ENCODE measurements around the gene CLMP.
"Not testable (repeated sequence)": the region's sequence is repeated elsewhere in the genome, so short reads cannot be mapped to it uniquely, and the experiment has no call there.

Gene CLMP

DNA sequence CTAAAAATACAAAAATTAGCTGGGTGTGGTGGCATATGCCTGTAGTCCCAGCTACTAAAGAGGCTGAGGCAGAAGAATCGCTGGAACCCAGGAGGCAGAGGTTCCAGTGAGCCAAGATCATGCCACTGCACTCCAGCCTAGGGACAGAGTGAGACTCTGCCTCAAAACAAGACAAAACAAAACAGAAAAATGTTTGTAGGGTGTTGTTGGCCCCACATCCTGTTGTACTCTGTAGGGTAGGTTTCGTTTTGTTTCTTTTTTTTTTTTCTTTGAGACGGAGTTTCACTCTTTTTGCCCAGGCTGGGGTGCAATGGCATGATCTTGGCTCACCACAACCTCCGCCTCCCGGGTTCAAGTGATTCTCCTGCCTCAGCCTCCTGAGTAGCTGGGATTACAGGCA is 107.4 kb downstream of the CLMP start:
- in situ Hi-C loops (cut with MboI; ENCODE audit: low sequenced_read_pairs) = not testable (repeated sequence)

DNA sequence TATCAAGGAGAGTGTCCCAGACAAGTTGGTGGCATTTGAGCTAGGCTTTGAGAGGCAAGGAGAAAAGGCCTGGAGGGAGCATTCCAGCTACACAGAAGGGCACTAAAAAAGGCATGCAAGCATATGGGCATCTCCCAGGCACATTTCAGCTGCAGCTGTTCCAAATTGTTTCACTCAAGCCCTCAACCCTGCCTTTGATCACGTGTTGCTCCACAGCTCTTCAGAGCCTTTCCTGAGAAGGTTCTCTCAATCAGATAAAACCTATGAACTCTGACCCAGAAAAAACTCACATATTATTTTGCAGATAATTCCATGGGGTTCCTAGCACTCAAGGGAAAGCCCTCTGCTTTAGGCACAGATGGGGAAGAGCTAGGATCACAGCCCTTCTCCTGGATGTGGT is 108.7 kb downstream of the CLMP start:
- in situ Hi-C loops (cut with MboI; ENCODE audit: low sequenced_read_pairs) = no loop called here

DNA sequence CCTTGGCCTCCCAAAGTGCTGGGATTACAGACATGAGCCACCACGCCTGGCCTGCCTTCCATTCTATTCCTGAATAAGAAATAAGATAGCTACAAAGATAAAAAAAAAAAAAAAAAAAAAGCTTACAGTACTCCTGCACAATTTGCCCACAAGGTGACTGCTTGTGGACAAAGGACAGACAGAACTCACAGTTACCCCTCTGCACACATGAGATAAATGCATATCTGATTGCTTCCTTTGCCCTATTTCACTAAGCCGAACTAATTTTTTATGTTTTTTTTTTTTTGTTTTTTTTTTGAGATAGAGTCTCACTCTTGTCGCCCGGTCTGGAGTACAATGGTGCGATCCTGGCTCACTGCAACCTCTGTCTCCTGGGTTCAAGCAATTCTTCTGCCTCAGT is 109.6 kb downstream of the CLMP start:
- in situ Hi-C loops (cut with MboI; ENCODE audit: low sequenced_read_pairs) = no loop called here

DNA sequence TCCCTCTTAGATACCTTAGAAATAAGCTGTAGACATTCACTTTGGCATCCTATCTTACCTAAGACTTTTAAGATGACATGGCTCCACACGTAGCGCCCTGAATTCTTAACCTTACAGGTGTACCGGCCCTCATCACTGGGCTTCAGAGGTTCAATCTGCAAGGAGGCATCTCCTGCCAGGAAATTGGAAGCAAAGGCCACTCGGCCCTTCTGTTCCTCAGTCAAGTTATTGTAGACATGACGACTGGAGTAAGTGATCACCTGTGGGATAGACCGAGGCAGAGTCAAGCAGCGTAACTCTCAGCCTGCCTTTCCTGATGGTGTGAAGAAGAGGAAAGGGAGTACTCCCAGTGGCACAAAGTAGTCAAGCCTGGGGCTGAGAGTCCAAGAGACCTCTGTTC is 110.6 kb downstream of the CLMP start:
- in situ Hi-C loops (cut with MboI; ENCODE audit: low sequenced_read_pairs) = no loop called here

DNA sequence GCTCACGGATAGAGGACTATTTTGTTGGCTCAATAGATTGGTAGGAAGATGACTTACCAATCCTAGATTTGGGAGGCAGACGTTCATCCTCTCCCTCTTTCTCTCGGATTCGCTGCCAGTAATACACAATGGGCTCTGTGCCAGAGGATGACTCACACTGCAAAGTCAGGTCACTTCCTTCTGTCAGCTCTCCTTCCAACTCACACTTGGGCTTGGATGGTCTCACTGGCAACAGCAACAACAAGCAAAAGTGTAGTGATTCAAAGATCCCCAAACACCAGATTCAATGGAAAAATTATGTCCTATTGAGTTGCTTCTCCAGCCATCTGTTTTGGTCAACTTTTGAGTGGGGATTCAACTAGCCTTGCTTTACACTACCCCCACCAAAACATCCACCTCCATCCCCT is 111.4 kb downstream of the CLMP start:
- in situ Hi-C loops (cut with MboI; ENCODE audit: low sequenced_read_pairs) = no loop called here

DNA sequence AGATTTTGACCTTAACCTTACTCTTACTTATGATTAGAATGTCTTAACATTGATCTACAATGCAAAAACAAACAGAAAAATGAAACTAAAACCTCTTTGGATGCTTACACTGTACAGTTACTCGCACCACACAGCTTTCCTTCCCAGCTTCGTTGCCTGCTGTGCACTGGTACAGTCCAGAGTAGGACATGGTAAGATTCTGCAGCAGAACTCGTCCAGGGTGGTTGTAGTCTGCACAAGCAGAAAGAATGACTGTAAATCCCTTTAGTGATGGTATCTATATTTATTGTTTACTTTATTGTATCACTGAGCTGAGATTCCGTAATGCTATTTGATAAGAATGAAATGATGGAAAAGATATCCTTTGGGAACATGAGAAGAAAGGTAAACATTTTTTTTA is 112.1 kb downstream of the CLMP start:
- in situ Hi-C loops (cut with MboI; ENCODE audit: low sequenced_read_pairs) = no loop called here

DNA sequence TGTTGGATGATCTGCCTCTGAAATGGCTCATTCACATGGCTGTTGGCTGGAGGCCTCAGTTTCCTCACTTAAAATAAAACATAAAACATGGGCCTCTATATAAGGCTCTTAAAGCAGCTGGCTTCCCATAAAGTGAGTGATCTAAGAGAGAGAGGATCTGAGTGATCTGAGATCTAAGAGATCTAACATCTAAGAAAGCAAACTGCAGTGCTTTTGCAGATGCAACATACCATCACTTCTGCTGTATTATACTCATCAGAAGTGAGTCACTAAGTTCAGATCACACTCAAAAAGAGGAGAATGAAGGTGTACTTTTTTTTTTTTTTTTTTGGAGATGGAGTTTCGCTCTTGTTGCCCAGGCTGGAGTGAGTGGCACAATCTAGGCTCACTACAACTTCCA is 115.0 kb downstream of the CLMP start:
- in situ Hi-C loops (cut with MboI; ENCODE audit: low sequenced_read_pairs) = no loop called here

DNA sequence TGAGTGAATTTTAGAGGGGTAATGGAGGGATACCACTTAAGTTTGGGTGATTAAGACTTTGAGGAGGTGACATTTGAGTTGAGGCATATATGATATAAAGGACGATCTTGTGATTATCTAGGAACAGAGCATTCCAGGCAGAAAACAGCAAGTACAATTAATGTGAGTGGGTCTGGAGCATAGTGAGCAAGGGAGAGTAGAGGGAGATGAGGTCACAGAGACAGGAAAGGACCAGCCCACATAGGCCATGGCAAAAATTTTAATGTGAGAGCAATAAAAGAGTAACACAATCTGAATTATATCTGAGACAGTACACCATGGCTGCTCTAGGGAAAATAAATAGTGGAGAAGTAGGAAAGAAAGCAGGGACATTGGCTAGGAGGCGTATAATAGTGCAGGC is 118.6 kb downstream of the CLMP start:
- in situ Hi-C loops (cut with MboI; ENCODE audit: low sequenced_read_pairs) = no loop called here

DNA sequence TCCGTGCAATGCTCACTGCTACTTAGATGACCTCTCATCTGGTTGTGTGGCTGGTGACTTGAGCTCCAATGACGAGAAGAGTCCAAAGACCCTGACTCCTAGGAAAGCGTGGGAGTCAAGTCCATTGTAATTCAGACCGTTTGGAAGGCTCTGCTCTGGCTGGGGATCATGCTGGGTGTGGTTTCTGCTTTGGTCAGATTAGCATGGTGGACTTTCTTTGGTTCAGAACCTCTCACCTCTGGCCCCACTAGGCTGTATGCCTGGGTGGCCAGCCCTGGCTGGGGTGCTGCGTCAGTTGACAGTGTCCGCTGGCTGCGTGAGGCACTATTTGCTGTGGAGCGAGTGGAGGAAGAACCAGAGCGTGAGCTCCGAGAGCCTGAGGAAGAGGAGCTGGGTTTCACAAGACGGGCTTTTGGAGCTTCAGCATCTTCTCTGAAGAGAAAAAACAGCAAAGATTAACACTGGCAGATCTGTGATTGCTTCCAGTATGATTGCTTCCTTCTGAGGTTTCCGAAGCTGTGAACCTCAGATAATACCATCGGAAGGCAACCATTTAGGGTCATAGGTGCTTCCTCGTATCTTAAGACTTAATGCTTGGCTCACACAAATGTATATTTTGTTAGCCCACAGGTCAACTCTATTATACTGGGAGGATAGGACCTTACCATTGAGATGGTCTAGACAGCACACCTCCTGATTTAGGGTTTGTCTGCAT is 121.5 kb downstream of the CLMP start:
- in situ Hi-C loops (cut with MboI; ENCODE audit: low sequenced_read_pairs) = no loop called here

DNA sequence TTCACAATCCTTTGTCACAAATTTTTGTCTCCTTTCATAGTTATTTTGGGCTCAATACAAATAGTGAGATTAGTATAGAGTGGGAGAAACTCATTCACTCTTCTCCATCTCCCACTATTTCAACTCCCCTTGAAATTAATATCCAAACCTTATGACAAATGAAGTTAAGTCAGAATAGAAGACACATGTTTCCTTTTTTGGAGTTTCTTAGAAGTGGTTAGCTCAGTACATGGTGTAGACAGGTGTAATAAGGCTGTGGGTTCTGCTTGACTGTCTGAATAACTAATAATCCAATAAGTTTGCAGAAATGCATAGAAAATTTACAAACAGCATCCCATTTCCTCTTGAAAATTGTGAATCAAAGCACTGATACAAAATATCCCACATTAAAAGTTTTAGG is 122.3 kb downstream of the CLMP start:
- in situ Hi-C loops (cut with MboI; ENCODE audit: low sequenced_read_pairs) = no loop called here

DNA sequence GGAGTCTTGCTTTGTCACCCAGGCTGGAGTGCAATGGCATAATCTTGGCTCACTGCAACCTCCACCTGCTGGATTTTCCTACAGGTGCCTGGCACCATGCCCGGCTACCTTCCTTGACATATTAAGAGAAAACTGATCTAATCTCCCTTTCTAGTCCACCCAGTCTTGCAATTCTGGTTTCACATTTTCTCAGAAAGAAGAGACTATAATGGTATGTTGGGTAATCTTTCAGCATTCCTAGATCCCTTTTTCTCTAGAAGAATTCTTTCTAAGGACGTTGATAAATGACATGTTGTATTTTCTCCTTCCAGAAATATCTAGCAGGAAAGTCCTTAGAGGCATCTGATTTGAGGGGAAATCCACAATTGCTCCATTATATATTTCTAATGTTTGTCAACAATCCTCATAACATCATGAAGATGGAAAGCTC is 122.7 kb downstream of the CLMP start:
- in situ Hi-C loops (cut with MboI; ENCODE audit: low sequenced_read_pairs) = no loop called here

DNA sequence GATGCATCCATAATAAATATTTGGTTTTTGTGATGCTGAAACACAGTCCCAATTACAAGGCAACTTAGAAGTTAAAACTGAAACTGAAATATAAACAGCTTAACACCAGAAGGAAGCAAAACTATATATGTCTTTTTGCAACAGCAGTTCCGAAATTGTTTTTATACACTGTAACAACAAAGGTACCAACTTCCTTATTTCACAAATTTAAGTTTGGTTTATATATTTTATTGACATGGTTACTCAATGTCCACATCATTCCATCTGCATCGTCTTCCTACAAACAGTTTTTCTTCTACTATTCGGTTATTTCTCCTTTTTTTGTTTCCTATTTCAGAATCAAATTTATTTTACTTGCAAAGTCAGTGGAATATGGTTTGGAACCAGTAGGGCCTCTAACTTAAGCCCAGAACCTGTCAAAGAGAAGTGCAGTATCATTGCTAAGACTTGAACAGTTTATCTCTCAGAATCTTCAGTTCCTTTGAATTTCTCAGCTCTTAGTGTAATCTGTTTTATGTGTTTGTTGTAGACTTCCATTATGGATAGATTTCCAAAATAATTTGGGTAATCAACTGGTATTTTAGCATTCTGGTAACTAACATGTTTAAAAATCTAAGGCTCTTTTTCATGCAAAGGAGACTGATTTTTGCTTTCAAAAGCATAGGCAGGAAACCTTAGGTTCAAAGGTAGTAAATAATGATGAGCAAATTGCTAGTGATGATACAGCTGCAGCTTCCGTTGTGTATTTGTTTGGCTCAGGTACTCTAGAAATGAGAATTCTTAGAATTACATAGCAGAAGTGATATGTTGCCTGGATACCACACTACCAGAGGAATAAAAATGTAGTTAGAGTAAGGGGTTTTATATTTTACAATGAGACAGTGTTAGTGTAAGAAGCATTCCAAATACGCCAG is 124.9 kb downstream of the CLMP start:
- in situ Hi-C loops (cut with MboI; ENCODE audit: low sequenced_read_pairs) = no loop called here

DNA sequence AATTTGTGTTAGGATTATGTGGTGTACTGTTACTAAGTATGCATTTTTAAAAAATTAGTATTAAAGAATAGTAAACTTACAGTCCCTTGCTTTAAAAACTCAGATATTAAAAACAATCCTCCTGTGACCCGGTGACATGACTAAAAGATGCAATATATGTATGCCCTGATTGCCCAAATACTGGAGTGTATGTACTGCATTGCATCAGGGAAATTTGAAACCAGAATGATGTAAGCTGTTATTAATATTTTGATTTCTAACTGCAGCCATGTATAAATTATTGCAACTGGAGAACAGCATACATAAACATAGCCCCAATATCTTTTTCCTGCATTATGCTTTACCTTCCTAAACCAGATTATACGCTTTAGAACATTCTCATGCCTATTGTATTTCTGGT is 129.4 kb downstream of the CLMP start:
- in situ Hi-C loops (cut with MboI; ENCODE audit: low sequenced_read_pairs) = no loop called here

DNA sequence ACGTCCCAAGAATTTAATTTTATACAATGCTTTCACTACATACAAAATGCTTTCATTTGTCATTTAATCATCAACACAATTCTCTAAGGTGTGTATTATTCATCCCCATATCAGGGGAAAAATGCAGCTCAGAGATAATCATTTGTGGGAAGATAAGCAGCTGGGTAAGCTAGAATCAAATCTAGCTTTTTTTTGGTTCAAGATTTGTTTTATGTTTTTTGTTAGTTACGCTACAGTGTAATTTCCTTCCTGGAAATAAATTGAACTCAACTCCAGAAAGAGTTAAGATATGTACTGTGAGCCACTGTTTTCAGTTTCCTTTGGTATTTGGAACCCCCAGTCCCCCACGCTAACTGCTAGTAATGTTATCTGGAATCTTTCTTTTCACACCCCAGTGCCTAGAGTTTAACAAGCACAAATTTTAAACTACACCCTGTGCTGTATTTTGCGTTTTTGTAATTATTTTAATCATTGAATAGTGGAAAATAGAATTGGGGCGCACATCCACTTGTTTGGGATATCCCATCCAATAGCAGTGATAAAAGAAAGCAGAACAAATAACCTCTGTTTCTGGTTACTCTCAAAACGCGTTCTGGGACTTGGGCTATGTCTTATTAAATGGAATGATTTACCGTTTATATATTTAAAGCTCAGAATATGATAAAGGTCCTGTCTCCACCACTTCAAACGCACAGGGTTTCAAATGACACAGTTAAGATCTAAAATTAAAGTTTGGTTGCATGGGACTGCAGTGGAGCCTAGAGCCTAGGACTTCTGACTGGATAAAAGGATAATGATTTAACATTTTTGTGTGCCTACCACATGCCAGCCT is 131.0 kb downstream of the CLMP start:
- in situ Hi-C loops (cut with MboI; ENCODE audit: low sequenced_read_pairs) = no loop called here

DNA sequence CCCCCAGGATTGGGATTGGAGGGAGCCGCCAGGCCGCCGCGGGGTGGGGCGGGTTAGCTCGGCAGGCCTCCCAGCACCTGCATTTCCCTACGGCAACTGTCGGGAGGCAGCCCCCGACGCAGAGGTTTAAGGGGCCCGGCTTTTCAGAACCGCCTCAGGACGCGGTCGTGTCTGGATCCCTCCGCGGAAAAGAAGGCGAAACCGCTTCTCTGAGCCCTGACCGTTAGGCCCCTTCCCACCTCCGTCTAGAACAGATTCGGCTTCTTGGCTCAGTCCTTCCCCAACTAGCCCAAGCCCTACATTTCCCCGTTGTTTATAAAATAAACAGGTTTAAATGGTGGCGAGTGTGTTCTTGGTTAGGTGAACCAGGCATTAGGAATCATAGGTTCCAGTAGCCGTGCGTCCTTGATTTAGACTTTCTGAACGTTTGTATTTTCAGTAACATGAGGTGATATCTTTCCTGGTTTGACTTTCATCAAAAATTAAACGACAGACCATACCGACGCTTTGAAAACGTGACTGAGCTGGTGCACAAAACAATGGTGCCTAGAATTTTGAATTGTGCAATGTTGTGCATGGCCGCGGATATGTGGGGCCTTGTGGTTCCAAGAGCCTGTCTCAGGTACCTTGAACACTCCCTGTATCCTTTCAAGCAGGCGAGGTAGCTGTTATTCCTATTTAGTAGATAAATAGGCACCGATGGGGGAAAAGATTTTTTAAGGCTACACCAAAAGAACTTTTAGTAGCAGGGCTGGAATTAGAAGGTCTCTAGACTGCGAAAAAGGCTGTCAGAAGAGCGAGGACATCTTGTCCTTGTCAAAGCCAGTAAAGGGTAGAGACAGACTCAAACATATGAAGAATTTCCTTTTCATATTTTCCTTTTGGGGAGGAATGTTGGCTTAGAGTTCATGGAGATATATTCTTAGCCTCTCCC is 131.9 kb downstream of the CLMP start:
- in situ Hi-C loops (cut with MboI; ENCODE audit: low sequenced_read_pairs) = no loop called here

DNA sequence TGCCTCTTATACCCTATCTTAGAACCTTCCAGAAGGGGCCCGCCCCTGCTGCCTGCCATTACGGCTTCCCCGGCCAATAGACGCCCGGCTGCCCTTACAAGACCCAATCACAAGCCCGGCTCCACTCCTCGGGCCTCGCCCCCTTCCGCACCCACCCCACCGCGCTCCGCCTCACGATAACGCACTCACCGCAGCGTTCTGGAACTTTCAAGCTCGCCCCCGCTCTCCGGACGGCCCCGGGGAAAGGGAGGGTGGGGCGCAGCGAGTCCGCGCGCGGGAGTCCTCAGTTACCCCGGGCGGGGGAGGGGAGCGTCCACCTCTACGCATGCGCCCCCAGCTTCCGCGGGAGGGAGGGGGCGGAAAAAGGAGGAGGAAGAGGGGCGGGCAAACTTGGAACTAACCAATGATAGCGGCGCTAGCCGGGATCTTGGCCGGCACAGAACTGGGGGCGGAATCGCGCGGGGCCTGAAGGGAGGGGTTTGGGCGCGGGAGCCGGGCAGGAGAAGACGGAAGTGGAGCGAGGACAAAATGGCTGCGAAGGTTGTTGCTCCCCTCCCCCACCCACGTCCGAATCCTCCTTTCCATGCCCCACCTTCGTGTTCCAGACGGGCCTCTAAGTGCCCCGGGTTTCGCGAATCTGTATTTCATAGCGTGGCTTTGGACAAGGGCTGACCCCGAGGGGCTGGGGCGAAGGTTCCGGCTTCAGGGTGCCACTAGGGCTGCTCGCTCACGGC is 132.7 kb downstream of the CLMP start:
- in situ Hi-C loops (cut with MboI; ENCODE audit: low sequenced_read_pairs) = no loop called here

DNA sequence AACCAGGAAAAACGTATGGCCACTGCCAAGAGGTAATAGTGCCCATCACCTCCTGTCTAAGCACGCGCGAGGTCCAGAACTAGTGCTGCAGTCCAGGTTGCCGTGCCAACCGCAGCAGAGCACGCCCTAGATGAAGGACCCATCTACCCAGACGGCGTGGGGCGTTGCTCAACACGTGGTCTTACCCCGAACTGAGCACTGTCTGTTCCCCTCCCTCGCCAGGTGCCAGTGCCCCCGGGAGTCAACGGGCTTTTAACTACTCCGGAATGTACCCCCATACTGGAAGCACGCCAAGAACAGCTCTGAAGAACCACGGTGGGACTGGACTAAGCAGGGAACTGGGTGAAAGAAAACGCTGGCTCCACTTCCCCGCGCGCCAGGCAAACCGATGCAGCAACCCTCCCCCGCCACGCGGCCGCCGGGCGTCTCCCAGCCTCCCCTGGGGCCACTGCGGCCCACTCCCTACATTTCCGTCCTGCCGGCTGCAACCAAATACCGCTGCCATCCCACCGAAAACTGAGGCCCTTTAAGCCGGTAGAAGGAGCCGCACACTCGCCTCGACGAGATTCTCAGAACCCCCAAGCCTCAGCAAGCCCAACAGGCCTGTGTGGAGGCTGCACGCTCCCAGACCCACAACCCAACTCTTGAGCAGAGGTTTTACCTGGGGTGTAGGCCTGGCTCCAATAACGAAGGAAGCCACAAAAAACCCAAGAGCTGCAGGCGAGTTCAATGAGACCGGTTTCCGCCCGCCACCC is 133.5 kb downstream of the CLMP start, which contains the start of gene HSPA8:
Gene HSPA8, minus strand, starts transcription at position 734 of the 755 bp plus-strand sequence. CDS start 812 bp downstream, outside the sequence.
- in situ Hi-C loops (cut with MboI; ENCODE audit: low sequenced_read_pairs) = no loop called here

DNA sequence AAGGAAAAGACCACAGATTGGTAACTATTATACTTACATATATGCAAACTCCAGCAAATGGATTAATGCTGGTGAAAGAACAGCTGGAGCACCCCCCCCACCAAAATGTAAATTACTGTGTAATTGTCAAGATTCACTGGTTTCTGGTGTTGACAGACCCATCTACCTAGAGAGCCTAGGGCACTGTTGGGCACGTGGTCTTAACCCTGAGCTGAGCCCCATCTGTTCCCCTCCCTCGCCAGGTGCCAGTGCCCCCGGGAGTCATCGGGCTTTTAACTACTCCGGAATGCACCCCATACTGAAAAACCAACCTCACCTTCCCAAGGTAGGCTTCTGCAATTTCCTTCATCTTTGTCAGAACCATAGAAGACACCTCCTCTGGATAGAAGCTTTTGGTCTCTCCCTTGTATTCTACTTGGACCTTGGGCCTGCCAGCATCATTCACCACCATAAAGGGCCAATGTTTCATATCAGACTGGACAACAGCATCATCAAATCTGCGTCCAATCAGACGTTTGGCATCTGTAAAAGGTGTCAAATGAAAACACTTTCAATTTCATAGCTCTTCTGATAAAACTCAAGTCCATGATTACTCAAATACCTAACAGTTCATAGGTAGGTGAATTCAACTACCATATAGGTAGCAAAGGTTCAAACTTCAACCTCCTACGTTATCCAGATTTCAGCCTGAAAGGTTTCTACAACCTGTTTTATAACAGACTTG is 134.6 kb downstream of the CLMP start:
- in situ Hi-C loops (cut with MboI; ENCODE audit: low sequenced_read_pairs) = no loop called here

All from hTERT RPE-1 (cell line).